Measurements from ENCODE around the gene KNOP1. TPM values are rescaled to one million over a fixed set of nuclear protein-coding genes. Genes with fewer than 3 reads are reported as not detected.
A peak's percentile ranks its signal among the peaks of the same experiment; 100 is the strongest.

KNOP1 gene
- total RNA-seq, 1 donor from 2014 or later, result 24.2 TPM

GRCh38 chr16:19703172-19703889, 14.7 kb downstream of the KNOP1 start:
- no peak overlapping the region for H3K4me3 Mint-ChIP-seq (ENCODE audit: unreplicated experiment)
- TF ChIP-seq CTCF (IDR thresholded peaks at IDR 0.05), result no peak
- peaks cover 21% of the 10 kb centered on the region for H3K4me1 Mint-ChIP-seq (ENCODE audit: unreplicated experiment)
- no peak overlapping the region for H3K27ac Mint-ChIP-seq (ENCODE audit: unreplicated experiment)
- no peak for DNase-seq (ENCODE audit: extremely low spot score, unreplicated experiment)
- no peaks in the 10 kb centered on the region for H3K27me3 Mint-ChIP-seq (ENCODE audit: unreplicated experiment)
- peaks cover 41% of the 10 kb centered on the region for H3K36me3 Mint-ChIP-seq (ENCODE audit: unreplicated experiment)
- H3K9me3 Mint-ChIP-seq (ENCODE audit: unreplicated experiment), result no peaks in the 10 kb centered on the region

- no peak for DNase-seq (ENCODE audit: extremely low spot score, unreplicated experiment)
- Mint-ChIP-seq H3K36me3 (ENCODE audit: unreplicated experiment) (peaks cover 42% of the 10 kb centered on the region), H3K27ac (ENCODE audit: unreplicated experiment) (peak overlapping the region; percentile 69), H3K9me3 (ENCODE audit: unreplicated experiment) (no peaks in the 10 kb centered on the region), H3K4me1 (ENCODE audit: unreplicated experiment) (peaks cover 33% of the 10 kb centered on the region), H3K27me3 (ENCODE audit: unreplicated experiment) (no peaks in the 10 kb centered on the region), H3K4me3 (ENCODE audit: unreplicated experiment) (no peak overlapping the region)
- no peak for TF ChIP-seq CTCF (IDR thresholded peaks at IDR 0.05)
These were observed 16.9 kb downstream of the KNOP1 start for GRCh38 chr16:19701091-19701490.

GRCh38 chr16:19700319-19700781, 17.7 kb downstream of the KNOP1 start:
- Mint-ChIP-seq H3K27ac (ENCODE audit: unreplicated experiment) (peak overlapping the region; percentile 69), H3K9me3 (ENCODE audit: unreplicated experiment) (no peaks in the 10 kb centered on the region), H3K4me3 (ENCODE audit: unreplicated experiment) (no peak overlapping the region), H3K27me3 (ENCODE audit: unreplicated experiment) (no peaks in the 10 kb centered on the region), H3K4me1 (ENCODE audit: unreplicated experiment) (peaks cover 36% of the 10 kb centered on the region), H3K36me3 (ENCODE audit: unreplicated experiment) (peaks cover 39% of the 10 kb centered on the region)
- no peak for DNase-seq (ENCODE audit: extremely low spot score, unreplicated experiment)
- no peak for TF ChIP-seq CTCF (IDR thresholded peaks at IDR 0.05)

GRCh38 chr16:19699472-19699871, 18.6 kb downstream of the KNOP1 start:
- no peaks in the 10 kb centered on the region for H3K27me3 Mint-ChIP-seq (ENCODE audit: unreplicated experiment)
- no peak overlapping the region for H3K27ac Mint-ChIP-seq (ENCODE audit: unreplicated experiment)
- TF ChIP-seq CTCF (IDR thresholded peaks at IDR 0.05), result no peak
- H3K4me1 Mint-ChIP-seq (ENCODE audit: unreplicated experiment), result peaks cover 32% of the 10 kb centered on the region
- peaks cover 36% of the 10 kb centered on the region for H3K36me3 Mint-ChIP-seq (ENCODE audit: unreplicated experiment)
- H3K9me3 Mint-ChIP-seq (ENCODE audit: unreplicated experiment), result no peaks in the 10 kb centered on the region
- H3K4me3 Mint-ChIP-seq (ENCODE audit: unreplicated experiment), result no peak overlapping the region
- DNase-seq (ENCODE audit: extremely low spot score, unreplicated experiment), result no peak

- no peak overlapping the region for H3K27ac Mint-ChIP-seq (ENCODE audit: unreplicated experiment)
- no peaks in the 10 kb centered on the region for H3K27me3 Mint-ChIP-seq (ENCODE audit: unreplicated experiment)
- peaks cover 32% of the 10 kb centered on the region for H3K4me1 Mint-ChIP-seq (ENCODE audit: unreplicated experiment)
- TF ChIP-seq CTCF (IDR thresholded peaks at IDR 0.05), result no peak
- no peaks in the 10 kb centered on the region for H3K9me3 Mint-ChIP-seq (ENCODE audit: unreplicated experiment)
- DNase-seq (ENCODE audit: extremely low spot score, unreplicated experiment), result no peak
- no peak overlapping the region for H3K4me3 Mint-ChIP-seq (ENCODE audit: unreplicated experiment)
- peaks cover 35% of the 10 kb centered on the region for H3K36me3 Mint-ChIP-seq (ENCODE audit: unreplicated experiment)
These were observed 19.3 kb downstream of the KNOP1 start for GRCh38 chr16:19698480-19699465.
